Measurements from ENCODE around the gene UBN1.
"Not testable (repeated sequence)": the region's sequence is repeated elsewhere in the genome, so short reads cannot be mapped to it uniquely, and the experiment has no call there.

Gene UBN1

GRCh38 chr16:4926928-4927327 lies 79.6 kb downstream of the UBN1 start:
- DNase-seq (ENCODE audit: low read depth), result no peak
- TF ChIP-seq, protein P1, sequence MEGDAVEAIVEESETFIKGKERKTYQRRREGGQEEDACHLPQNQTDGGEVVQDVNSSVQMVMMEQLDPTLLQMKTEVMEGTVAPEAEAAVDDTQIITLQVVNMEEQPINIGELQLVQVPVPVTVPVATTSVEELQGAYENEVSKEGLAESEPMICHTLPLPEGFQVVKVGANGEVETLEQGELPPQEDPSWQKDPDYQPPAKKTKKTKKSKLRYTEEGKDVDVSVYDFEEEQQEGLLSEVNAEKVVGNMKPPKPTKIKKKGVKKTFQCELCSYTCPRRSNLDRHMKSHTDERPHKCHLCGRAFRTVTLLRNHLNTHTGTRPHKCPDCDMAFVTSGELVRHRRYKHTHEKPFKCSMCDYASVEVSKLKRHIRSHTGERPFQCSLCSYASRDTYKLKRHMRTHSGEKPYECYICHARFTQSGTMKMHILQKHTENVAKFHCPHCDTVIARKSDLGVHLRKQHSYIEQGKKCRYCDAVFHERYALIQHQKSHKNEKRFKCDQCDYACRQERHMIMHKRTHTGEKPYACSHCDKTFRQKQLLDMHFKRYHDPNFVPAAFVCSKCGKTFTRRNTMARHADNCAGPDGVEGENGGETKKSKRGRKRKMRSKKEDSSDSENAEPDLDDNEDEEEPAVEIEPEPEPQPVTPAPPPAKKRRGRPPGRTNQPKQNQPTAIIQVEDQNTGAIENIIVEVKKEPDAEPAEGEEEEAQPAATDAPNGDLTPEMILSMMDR (conservative IDR thresholded peaks at IDR 0.05; ENCODE audit: low read depth, low read length), result no peak
- no peak overlapping the region for H3K4me3 ChIP-seq (ENCODE audit: low read length)

GRCh38 chr16:4927661-4928060 lies 80.4 kb downstream of the UBN1 start:
- H3K4me3 ChIP-seq (ENCODE audit: low read length), result no peak overlapping the region
- TF ChIP-seq, protein P1 (conservative IDR thresholded peaks at IDR 0.05; ENCODE audit: low read depth, low read length), result no peak
- DNase-seq (ENCODE audit: low read depth), result no peak

DNA sequence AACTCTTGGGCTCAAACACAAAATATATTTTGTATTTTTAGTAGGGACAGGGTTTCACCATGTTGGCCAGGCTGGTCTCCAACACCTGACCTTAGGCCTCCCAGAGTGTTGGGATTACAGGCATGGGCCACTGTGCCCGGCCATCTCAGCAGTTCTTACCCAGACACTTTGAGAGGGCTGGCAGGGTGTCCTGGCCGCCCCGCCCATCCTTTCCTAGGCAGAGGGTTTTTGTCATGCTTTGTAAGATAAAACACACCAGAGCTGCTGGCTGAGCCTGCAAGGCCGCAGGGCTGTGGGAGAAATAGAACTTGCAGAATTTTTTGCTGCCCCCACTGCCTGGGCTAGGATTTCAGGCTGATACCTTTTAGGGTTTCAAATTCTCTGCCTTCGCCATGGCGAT lies 80.9 kb downstream of the UBN1 start:
- TF ChIP-seq, protein P1 (conservative IDR thresholded peaks at IDR 0.05; ENCODE audit: low read depth, low read length), result no peak
- no peak for DNase-seq (ENCODE audit: low read depth)
- H3K4me3 ChIP-seq (ENCODE audit: low read length), result no peak overlapping the region

DNA sequence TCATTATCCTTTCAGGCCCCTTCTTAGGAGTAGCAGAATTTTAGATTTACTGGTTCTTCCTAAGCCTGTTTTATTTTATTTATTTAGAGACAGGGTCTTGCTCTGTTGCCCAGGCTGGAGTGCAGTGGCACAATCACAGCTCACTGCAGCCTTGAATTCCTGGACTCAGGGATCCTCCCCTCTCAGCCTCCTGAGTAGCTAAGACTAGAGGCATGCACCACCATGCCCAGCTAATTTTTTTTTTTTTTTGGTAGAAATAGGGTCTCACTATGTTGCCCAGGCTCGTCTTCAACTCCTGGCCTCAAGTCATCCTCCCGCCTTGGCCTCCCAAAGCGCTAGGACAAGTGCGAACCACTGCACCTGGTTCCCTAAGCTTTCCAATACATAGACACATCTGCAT lies 82.3 kb downstream of the UBN1 start:
- not testable (repeated sequence) for DNase-seq (ENCODE audit: low read depth); H3K4me3 ChIP-seq (ENCODE audit: low read length)

GRCh38 chr16:4931381-4931780 lies 84.1 kb downstream of the UBN1 start:
- TF ChIP-seq, protein P1 (conservative IDR thresholded peaks at IDR 0.05; ENCODE audit: low read depth, low read length), result no peak
- DNase-seq (ENCODE audit: low read depth), result no peak
- H3K4me3 ChIP-seq (ENCODE audit: low read length), result no peak overlapping the region

Data from retinal pigment epithelial cell (primary cell).